ENCODE measurements around the gene GDPD1. TPM values are rescaled to one million over a fixed set of nuclear protein-coding genes. Genes with fewer than 3 reads are reported as not detected.

GDPD1 gene
- total RNA-seq, 1 experiment from 2014 or later: 2.6 TPM

DNA sequence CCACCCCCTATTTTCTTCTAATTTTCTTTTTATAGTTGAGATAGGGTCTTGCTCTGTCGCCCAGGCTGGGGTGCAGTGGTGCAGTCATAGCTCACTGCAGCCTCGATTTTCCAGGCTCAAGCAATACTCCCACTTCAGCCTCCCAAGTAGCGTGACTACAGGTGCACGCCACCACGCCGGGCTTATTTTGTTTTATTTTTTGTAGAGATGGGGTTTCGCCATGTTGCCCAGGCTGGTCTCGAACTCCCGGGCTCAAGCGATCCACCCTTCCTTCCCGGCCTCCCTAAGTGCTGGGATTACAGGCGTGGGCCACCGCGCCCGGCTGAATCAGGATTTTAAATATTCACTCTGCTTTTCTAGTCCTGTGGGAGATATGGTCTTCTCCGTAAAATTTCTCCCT lies 941 bp upstream of the GDPD1 start:
- H2BK120ac ChIP-seq (ENCODE audit: low read depth, low read length, poor library complexity, severe bottlenecking): no peak overlapping the region
- no peaks in the 10 kb centered on the region for H3K27me3 ChIP-seq (ENCODE audit: insufficient read depth, low read length)
- Mint-ChIP-seq H3K36me3 (ENCODE audit: insufficient read depth in 1 of 3, low read depth in 3 of 3) (peaks cover 0 to 5% (median 0%) of the 10 kb centered on the region in 3 experiments; a peak in 3 of 7 replicates), H3K27ac (no peak overlapping the region), H3K27me3 (ENCODE audit: low read depth) (peaks cover 4% of the 10 kb centered on the region; the same call in 1 of the 2 replicates), H3K4me1 (peaks cover 6 to 7% of the 10 kb centered on the region in 2 experiments), H3K4me3 (0 out of 5 replicates have a peak overlapping the region, but pooled peaks of 1 of the 2 experiments have one; percentile 29), H3K9me3 (no peaks in the 10 kb centered on the region)
- H3K4me1 ChIP-seq (ENCODE audit: insufficient read depth, low read length): no peaks in the 10 kb centered on the region
- no peak overlapping the region for H3K27ac ChIP-seq (ENCODE audit: insufficient read length, low read depth, low read length)
- no peaks in the 10 kb centered on the region for H3K79me2 ChIP-seq (ENCODE audit: insufficient read depth, low read length)
- H3T11ph ChIP-seq (ENCODE audit: low read length): no peak overlapping the region
- H3K4ac ChIP-seq (ENCODE audit: low read depth, low read length): no peak overlapping the region
- no peak overlapping the region for H3K23ac ChIP-seq (ENCODE audit: insufficient read length, low read depth, low read length)
- no peak overlapping the region for H4K8ac ChIP-seq (replicated peaks; ENCODE audit: insufficient read length, low read depth, low read length)
- no peaks in the 10 kb centered on the region for H3K79me1 ChIP-seq (ENCODE audit: insufficient read depth, low read depth, low read length, poor library complexity, severe bottlenecking)
- no peak overlapping the region for H2BK5ac ChIP-seq (ENCODE audit: insufficient read length, low read length)
- H3K18ac ChIP-seq (ENCODE audit: insufficient read length, low read depth, low read length): no peak overlapping the region
- H3K9ac ChIP-seq (ENCODE audit: extremely low read depth, insufficient read length, low read length): no peak overlapping the region
- H4K20me1 ChIP-seq (ENCODE audit: control insufficient read depth, insufficient read depth, insufficient read length): no peaks in the 10 kb centered on the region
- H3K4me2 ChIP-seq (ENCODE audit: insufficient read depth, insufficient read length, low read length): no peak overlapping the region
- TF ChIP-seq, protein P1, sequence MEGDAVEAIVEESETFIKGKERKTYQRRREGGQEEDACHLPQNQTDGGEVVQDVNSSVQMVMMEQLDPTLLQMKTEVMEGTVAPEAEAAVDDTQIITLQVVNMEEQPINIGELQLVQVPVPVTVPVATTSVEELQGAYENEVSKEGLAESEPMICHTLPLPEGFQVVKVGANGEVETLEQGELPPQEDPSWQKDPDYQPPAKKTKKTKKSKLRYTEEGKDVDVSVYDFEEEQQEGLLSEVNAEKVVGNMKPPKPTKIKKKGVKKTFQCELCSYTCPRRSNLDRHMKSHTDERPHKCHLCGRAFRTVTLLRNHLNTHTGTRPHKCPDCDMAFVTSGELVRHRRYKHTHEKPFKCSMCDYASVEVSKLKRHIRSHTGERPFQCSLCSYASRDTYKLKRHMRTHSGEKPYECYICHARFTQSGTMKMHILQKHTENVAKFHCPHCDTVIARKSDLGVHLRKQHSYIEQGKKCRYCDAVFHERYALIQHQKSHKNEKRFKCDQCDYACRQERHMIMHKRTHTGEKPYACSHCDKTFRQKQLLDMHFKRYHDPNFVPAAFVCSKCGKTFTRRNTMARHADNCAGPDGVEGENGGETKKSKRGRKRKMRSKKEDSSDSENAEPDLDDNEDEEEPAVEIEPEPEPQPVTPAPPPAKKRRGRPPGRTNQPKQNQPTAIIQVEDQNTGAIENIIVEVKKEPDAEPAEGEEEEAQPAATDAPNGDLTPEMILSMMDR (conservative IDR thresholded peaks at IDR 0.05): no peak
- no peaks in the 10 kb centered on the region for H3K9me3 ChIP-seq (ENCODE audit: control insufficient read depth, low read depth, low read length)
- DNase-seq: no peak
- no peak overlapping the region for H2AFZ ChIP-seq (ENCODE audit: low read length)
- H2BK15ac ChIP-seq (ENCODE audit: low read depth, low read length): no peak overlapping the region
- no peak overlapping the region for H2BK12ac ChIP-seq (ENCODE audit: insufficient read length, low read depth, low read length)
- H3K23me2 ChIP-seq (ENCODE audit: insufficient read length, low read depth, low read length, poor library complexity, severe bottlenecking): peaks cover 5% of the 10 kb centered on the region
- no peak overlapping the region for H4K91ac ChIP-seq (ENCODE audit: insufficient read length, low read depth, low read length)
- H3K14ac ChIP-seq (ENCODE audit: insufficient read depth, low read length): no peak overlapping the region
- H2AK5ac ChIP-seq (ENCODE audit: insufficient read length, low read length): no peak overlapping the region
- H3K56ac ChIP-seq (ENCODE audit: insufficient read length, low read depth, low read length): no peak overlapping the region
- H2BK20ac ChIP-seq (ENCODE audit: low read depth, low read length, poor library complexity, severe bottlenecking): no peak overlapping the region
- H4K5ac ChIP-seq (ENCODE audit: insufficient read length, low read depth, low read length): no peak overlapping the region
- WGBS (ENCODE audit: extremely low coverage, insufficient read length, low lambda C conversion rate): no CpG with 5 or more reads among the region's 16 CpGs
